GM21717 (cell line): ENCODE measurements around the gene LPO.

ENCODE experiments used
- ATAC-seq: cut with Tn5 transposase; IDR thresholded peaks from one replicate; pipeline ENCODE4 v1.9.1; 2021; ENCODE audit warnings: mild to moderate bottlenecking, moderate library complexity; ENCODE audit not compliant: unreplicated experiment

LPO gene

DNA sequence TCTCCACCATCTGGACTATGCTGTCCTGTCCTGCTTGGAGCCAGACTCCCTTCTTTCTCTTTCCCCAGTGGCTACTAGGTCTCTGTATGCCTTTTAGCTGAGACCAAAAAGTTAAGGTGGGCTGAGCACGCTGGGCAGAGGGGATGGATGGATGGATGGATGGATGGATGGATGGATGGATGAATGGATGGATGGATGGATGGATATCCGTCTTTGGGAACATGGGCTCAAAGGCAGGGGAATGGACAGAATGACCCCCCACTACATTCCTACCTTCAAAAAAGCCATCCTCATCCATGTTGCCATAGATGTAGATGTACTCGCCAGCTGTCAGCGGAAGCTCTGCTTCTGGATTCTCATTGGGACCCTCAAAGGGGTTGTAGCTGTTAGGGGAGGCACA lies 77.4 kb downstream of the LPO start:
- no peak for ATAC-seq

DNA sequence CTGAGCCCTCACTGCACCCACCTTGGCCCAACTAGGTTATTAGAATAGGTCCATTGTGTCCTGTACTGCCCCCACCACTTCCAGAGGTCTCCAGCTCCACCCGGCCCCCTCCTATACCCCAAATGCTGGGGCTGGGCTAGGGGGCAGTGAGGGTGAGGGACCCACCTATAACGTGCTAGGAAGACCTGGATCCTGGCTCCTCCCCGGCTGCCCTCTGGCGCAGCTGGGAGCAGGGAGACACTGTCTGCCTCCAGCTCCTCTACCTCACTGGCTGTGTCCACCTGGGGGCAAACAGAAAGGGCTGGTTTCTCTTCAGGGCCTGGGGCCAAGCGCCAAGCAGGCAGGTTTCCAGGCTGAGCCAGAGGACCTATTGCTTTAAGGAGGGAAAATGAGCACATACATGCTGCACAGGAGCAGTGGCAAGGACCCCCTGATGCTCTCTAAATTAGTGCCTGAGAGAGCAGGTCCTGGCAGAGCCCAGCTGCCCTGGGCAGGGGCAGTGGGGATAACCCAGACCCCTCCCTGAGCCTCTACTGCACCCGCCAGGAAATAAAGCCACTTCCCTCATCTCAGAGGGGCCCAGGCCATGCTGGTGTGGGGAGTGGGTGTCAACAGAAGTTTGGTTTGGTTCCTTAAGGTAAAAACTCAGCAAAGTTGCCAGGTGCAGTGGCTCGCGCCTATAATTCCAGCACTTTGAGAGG lies 78.0 kb downstream of the LPO start:
- ATAC-seq: no peak

DNA sequence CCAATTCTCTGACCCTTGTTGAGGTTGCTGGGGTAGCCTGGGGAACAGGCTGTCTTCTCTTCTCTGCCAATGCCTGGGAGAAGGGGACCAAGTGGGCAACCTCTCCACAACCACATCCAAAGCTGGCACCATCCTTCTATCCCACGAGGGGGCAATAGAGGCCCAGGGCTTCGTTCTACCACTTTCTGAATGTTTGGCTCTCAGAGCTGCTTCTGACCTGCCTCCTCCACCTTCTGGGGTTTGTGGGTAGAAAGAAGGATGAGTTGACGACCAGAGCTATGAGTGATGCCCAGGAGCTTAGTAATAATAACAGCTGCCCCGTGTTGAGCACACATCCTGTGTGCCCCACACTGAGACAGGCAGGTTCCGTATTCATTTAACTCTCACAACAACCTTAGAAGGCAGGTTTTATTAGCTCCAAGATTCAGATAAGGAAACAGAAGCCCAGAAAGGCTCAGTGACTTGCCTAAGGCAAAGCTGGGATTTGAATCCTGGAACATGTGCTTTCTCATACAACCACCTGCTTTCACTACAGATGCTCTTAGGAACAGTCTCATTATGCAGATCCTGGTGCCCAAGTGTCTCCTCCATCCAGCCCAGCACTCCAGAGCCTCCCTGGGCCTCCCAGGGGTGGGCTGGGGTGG lies 79.2 kb downstream of the LPO start:
- no peak for ATAC-seq

DNA sequence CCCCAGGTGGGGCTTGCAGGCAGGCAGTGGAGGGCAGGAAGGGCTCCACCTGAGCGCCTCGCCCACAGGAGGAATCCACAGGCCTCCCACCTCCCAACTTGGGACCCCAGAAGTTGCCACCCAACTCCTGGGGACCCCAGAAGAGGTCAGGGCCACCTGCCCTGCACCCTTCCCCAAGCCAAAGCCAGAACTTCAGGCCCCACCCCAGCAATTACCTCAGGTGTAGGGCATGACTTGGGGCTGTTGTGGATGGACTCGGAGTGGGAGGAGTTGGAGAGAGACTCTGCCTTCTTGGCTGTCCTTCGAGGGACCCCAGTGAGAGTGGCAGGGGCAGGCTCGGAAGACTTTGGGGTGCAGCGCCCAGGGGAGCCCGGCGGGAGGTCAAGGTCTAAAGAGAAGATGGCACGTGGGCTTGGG lies 79.7 kb downstream of the LPO start:
- ATAC-seq: no peak
